ENCODE results near the gene ANO3. TPM values are rescaled to one million over a fixed set of nuclear protein-coding genes. Genes with fewer than 3 reads are reported as not detected.

Gene ANO3
- total RNA-seq, 1 donor: not detected

DNA sequence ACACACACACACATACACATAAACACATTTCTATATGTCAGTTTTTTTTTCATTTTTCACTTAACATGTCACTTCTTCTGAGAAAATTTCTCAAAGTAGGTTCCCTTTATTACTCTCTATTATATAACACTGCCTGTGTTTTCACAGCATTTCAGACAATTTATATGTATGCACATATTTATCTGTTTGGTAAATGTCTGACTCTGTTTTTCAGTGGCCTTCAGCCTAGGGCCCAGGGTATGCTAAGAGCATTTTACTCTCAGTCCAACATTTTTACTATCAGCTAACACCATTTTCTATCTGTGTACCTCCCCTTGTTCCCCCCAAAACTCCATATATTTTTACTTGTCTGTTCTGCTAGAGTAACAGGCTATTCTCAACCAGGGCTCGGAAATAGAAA is 92.3 kb downstream of the ANO3 start:
- Histone ChIP-seq H3K4me1 (ENCODE audit: insufficient read depth, low read length) (no peaks in the 10 kb centered on the region), H3K9me3 (ENCODE audit: low read depth, low read length) (no peaks in the 10 kb centered on the region), H3K4me3 (ENCODE audit: low read length) (no peak overlapping the region), H3K27me3 (ENCODE audit: insufficient read depth, low read length) (no peaks in the 10 kb centered on the region)

DNA sequence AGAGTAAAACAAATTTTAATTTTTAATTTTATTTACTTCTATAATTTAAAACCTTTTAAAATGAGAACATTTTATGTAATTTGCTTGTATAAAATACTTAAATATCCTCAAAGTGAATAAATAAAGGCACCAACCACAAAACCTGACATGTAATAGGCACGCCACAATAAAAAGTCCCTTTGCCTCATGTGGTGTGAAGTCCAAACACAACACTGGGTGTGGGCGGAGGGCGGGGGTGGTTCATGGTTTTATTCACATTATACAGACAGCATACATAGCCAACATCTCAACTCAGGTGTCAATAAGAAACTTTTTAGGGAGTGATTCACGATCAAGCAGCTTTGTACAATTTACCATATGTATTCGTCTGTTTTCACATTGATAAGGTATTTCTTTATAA is 107.9 kb downstream of the ANO3 start:
- no peak overlapping the region for H3K4me3 ChIP-seq (ENCODE audit: low read length)
- H3K9me3 ChIP-seq (ENCODE audit: low read depth, low read length): no peaks in the 10 kb centered on the region
- H3K27me3 ChIP-seq (ENCODE audit: insufficient read depth, low read length): no peaks in the 10 kb centered on the region
- H3K4me1 ChIP-seq (ENCODE audit: insufficient read depth, low read length): no peaks in the 10 kb centered on the region

DNA sequence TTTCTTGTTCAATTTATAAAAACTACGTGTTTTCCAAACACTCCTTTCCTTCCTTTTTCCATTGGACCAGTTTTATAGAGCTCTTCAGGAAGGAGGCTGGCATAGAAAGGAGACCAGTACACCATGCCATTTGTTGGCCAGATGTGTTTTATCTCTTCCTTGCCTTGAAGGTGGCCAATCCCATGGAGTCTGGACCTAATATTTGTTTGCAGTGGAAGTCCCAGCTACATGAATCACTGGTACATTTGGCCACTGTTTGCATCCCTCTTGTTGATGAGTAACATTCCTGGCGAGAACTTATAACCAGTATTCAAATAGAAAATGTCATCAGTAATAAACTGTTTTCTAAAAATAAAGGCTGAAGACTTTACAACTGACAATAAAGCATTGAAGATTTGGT is 110.2 kb downstream of the ANO3 start:
- H3K27me3 ChIP-seq (ENCODE audit: insufficient read depth, low read length): no peaks in the 10 kb centered on the region
- H3K4me1 ChIP-seq (ENCODE audit: insufficient read depth, low read length): no peaks in the 10 kb centered on the region
- H3K9me3 ChIP-seq (ENCODE audit: low read depth, low read length): no peaks in the 10 kb centered on the region
- no peak overlapping the region for H3K4me3 ChIP-seq (ENCODE audit: low read length)

DNA sequence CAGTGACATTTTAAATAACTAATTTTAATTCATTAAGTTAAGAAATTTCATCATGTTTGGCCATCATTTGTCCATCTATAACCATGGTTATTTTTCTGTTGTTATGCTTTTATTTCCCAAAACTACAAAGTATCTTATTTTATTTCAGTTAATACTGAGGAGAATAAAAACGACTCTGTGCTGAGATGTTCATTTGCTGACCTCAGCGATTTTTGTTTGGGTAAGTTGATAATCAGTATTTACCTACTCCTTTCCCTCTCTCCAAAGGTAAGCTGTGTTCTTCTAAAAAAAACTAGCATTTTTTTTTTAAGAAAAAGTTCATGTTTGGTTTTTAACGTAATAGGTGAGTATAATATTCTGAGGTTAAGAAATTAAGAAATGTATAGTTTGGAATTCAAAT is 111.7 kb downstream of the ANO3 start:
- H3K4me1 ChIP-seq (ENCODE audit: insufficient read depth, low read length): no peaks in the 10 kb centered on the region
- no peaks in the 10 kb centered on the region for H3K27me3 ChIP-seq (ENCODE audit: insufficient read depth, low read length)
- H3K9me3 ChIP-seq (ENCODE audit: low read depth, low read length): no peaks in the 10 kb centered on the region
- H3K4me3 ChIP-seq (ENCODE audit: low read length): no peak overlapping the region

DNA sequence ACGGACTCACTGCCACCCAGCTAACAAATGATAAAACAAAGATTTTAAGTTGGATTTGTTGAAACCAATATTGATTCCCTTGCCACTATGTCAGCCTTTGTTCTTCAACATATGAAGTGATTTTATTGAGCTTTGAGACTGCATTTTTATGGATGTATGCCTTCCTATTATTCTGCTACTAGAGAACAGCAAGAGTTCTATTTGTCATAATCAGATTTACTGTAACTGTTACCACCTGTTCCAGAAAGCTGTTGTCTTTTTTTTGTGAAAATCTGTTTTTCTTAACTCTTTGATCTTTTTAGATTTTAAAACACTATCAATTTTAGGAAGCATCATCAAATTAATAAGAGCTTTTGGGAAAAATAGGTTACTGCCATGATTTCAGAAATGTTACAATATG is 125.7 kb downstream of the ANO3 start:
- no peak overlapping the region for H3K4me3 ChIP-seq (ENCODE audit: low read length)
- no peaks in the 10 kb centered on the region for H3K9me3 ChIP-seq (ENCODE audit: low read depth, low read length)
- H3K4me1 ChIP-seq (ENCODE audit: insufficient read depth, low read length): no peaks in the 10 kb centered on the region
- H3K27me3 ChIP-seq (ENCODE audit: insufficient read depth, low read length): no peaks in the 10 kb centered on the region

DNA sequence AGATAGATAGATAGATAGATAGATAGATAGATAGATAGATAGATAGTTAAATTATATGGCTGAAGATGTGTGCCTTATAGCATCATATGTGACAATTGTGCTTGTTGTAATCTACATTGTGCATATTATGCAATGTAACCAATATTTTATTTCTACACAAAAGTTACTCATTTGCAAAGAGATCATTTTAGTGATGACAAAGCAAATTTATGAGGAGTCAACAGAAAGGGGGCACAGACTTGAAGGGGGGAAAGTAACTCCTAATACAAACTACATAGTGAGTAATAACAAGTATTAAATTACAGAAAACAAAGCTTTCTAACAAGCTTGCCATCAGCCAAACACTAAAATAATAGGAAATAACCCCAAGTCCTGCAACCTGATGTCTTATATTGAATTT is 133.3 kb downstream of the ANO3 start:
- no peaks in the 10 kb centered on the region for H3K27me3 ChIP-seq (ENCODE audit: insufficient read depth, low read length)
- no peaks in the 10 kb centered on the region for H3K9me3 ChIP-seq (ENCODE audit: low read depth, low read length)
- H3K4me1 ChIP-seq (ENCODE audit: insufficient read depth, low read length): no peaks in the 10 kb centered on the region
- H3K4me3 ChIP-seq (ENCODE audit: low read length): no peak overlapping the region

DNA sequence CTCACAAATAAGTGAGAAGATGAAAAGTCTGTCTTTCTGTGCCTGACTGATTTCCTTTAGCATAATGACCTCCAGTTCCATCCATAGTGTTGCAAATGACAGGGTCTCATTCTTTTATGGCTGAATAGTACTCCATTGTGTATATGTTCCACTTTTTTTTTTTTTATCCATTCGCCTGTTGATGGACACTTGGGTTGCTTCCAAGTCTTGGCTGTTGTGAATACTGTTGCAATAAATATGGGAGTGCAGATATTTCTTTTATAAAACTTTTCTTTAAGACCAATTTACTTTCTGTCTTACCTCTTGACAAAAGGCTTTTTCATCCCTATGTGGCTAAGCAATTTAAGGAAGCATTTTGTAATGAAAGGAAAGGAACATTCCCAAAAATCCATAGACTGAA is 135.6 kb downstream of the ANO3 start:
- no peaks in the 10 kb centered on the region for H3K27me3 ChIP-seq (ENCODE audit: insufficient read depth, low read length)
- no peaks in the 10 kb centered on the region for H3K4me1 ChIP-seq (ENCODE audit: insufficient read depth, low read length)
- no peak overlapping the region for H3K4me3 ChIP-seq (ENCODE audit: low read length)
- no peaks in the 10 kb centered on the region for H3K9me3 ChIP-seq (ENCODE audit: low read depth, low read length)

DNA sequence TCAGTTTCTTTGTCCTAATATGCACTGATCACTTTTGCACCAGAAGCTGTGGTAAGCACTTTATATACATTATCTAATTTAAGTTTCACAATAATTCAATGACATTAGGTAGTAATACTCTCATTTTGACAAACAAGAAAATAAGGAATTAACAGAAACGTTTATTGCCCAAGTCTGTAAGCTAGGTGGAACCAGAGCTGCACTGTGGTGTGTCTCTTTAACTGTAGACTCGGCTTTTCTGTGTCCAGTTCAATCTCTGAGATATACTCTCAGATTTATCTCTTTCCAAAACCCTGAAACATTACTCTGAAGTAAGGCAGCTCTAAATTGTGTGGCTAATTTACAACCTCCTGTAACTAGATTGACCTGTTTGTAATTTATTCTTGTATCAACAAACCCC is 139.1 kb downstream of the ANO3 start:
- Histone ChIP-seq H3K9me3 (ENCODE audit: low read depth, low read length) (no peaks in the 10 kb centered on the region), H3K4me3 (ENCODE audit: low read length) (no peak overlapping the region), H3K27me3 (ENCODE audit: insufficient read depth, low read length) (no peaks in the 10 kb centered on the region), H3K4me1 (ENCODE audit: insufficient read depth, low read length) (no peaks in the 10 kb centered on the region)

DNA sequence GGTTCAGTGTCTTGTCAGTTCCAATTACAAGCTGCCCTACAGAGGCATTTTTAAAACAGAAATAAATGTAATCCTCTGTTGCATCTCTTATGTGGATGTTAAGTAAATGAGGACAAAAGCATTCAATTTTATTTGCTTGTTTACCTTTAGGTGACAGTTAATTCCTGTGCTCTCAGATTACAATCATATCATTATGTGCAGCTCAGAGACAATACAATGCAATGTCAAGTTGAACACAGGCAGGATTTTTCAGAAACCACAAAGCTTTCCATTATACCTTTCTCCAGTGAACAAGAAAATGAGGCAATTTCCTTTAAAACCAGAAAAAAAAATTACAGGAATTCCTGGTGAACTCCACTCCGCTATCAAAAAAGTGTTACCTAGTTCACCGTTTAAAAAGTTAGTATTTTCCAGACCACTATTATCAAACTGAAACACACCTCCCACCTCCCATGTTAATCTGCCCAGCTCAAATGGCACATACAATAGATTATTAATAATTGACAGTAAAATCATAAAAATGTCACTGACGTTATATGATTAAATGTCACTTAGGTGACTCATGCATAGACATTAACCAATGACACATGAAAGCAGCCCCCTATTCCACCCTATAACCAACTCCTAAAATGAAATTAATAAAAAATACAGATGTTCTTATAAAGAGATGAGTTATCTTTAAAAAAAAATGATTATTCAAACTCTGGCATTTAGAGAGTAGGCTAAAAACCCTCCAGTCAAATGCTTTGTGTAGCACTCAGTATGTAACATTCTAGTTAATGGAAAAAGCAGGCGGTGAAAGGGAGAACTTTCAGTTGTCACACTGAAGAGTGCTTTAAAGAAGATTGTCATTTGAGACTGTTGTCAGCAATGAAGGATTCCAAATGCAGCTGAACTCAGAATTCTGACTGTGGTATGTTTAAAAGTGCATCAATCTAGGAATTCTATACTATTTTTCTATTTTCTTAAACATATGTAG is 141.6 kb downstream of the ANO3 start:
- Histone ChIP-seq H3K4me1 (ENCODE audit: insufficient read depth, low read length) (no peaks in the 10 kb centered on the region), H3K27me3 (ENCODE audit: insufficient read depth, low read length) (no peaks in the 10 kb centered on the region), H3K4me3 (ENCODE audit: low read length) (no peak overlapping the region)

DNA sequence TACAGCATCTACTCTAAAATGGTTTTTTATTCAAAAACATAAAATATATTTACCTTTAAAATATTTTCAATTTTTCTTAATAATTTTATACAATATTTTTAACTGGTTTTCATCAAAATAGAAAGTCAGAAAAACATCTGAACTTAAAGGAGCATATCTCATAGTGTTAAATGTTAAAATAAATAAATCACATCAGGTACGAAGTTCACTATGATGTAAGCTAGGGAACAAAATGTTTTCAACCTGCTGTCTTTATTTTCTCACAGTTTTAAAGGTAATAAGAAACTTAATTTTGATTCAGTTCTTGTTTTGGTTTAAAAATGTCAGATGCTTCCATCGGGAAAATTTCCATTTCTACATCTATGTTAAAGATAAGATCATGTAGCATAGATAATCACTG is 142.5 kb downstream of the ANO3 start:
- H3K4me3 ChIP-seq (ENCODE audit: low read length): no peak overlapping the region

More for the DNA sequence above, 141.6 kb downstream of the ANO3 start:
- no peaks in the 10 kb centered on the region for H3K9me3 ChIP-seq (ENCODE audit: low read depth, low read length)

DNA sequence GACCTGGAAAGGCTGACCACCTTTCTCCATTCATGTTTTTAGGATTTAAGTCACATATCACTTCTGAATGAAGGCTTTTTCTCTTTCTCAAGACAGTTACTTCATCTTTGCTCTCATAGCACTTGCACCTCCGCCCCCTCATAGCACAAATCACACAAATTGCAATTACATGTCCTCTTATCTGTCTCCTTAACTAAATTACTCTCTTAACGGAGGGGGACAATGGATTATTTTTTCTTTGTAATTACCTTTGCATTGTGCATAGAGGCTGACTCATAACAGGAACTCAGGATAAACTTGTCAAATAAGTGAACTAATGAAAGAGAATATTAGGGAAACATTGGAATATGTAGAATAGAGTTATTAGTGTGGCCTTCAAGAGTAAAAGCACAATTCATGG is 145.5 kb downstream of the ANO3 start:
- Histone ChIP-seq H3K4me1 (ENCODE audit: insufficient read depth, low read length) (no peaks in the 10 kb centered on the region), H3K9me3 (ENCODE audit: low read depth, low read length) (no peaks in the 10 kb centered on the region), H3K4me3 (ENCODE audit: low read length) (no peak overlapping the region), H3K27me3 (ENCODE audit: insufficient read depth, low read length) (no peaks in the 10 kb centered on the region)

More for the DNA sequence above, 142.5 kb downstream of the ANO3 start:
- no peaks in the 10 kb centered on the region for H3K4me1 ChIP-seq (ENCODE audit: insufficient read depth, low read length)
- no peaks in the 10 kb centered on the region for H3K9me3 ChIP-seq (ENCODE audit: low read depth, low read length)
- H3K27me3 ChIP-seq (ENCODE audit: insufficient read depth, low read length): no peaks in the 10 kb centered on the region

DNA sequence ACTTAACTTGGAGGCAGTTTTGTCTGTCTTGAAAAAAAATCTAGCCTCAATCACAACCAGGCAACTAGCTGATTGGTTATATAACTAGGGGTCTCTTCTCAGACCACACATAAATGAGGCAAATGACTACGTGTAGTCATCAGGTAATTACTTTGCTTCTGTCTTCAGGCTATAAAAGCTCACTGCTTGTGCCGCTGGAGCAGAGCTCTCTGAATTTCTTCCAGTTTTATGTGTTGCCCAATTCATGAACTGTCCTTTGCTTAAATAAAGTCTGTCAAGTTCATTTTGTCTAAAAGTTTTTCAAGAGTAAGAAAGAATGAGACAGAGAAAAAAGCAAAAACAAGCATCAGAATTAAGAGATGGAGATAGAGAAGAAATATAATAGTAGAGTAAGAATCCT is 146.8 kb downstream of the ANO3 start:
- Histone ChIP-seq H3K9me3 (ENCODE audit: low read depth, low read length) (no peaks in the 10 kb centered on the region), H3K27me3 (ENCODE audit: insufficient read depth, low read length) (no peaks in the 10 kb centered on the region), H3K4me1 (ENCODE audit: insufficient read depth, low read length) (no peaks in the 10 kb centered on the region)

DNA sequence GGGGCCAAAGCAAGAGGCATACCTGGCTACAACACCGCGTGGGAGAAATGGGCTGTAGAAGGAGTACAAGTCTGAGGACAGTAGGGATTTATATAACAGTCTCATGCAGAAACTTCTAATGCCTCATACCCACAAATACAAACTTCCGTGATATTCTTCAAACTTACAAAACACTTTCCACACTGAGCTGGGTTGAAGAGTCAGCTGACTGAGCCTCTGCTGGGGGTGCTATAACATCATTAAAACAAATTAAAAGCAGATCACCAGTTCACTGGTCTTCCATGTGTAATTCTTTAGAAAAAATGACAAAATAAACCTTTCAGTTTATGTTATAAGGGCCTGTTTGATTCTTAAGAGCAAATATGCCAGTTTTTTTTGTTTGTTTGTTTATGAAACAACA is 148.1 kb downstream of the ANO3 start:
- no peak overlapping the region for H3K4me3 ChIP-seq (ENCODE audit: low read length)
- no peaks in the 10 kb centered on the region for H3K9me3 ChIP-seq (ENCODE audit: low read depth, low read length)
- H3K27me3 ChIP-seq (ENCODE audit: insufficient read depth, low read length): no peaks in the 10 kb centered on the region
- H3K4me1 ChIP-seq (ENCODE audit: insufficient read depth, low read length): no peaks in the 10 kb centered on the region

More for the DNA sequence above, 146.8 kb downstream of the ANO3 start:
- no peak overlapping the region for H3K4me3 ChIP-seq (ENCODE audit: low read length)

DNA sequence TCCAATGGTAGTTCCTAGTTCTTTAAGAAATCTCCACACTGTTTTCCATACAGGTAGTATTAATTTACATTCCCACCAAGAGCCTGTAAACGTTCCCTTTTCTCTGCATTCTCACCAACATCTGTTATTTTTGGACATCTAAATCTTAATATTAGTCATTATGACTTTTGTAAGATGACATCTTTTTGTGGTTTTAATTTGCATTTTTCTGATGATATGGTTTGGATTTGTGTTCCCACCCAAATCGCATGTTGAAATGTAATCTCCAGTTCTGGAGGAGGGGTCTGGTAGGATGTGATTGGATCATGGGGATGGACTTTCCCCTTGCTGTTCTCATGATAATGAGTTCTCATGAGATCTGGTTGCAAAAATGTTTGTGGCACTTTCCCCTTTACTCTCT is 151.2 kb downstream of the ANO3 start:
- H3K4me1 ChIP-seq (ENCODE audit: insufficient read depth, low read length): no peaks in the 10 kb centered on the region
- no peaks in the 10 kb centered on the region for H3K9me3 ChIP-seq (ENCODE audit: low read depth, low read length)
- no peaks in the 10 kb centered on the region for H3K27me3 ChIP-seq (ENCODE audit: insufficient read depth, low read length)
- H3K4me3 ChIP-seq (ENCODE audit: low read length): no peak overlapping the region

DNA sequence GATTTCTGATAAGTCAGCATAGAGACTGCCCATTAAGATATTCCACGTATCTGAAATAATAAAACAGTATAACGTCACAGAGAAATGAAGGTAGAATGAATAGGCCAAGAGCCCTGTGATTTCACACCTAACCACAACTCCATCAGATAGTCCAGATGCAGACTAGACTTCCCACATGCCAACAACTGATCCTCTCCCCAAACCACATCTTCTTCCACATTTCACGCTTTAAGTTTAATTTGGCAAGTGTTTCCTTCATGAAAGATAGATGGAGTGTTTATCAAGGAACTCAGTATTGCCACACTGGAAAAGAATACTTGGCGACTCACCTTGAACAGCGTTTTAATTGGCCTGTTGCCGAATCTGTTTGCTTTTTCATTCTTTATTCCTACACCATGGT is 158.6 kb downstream of the ANO3 start:
- Histone ChIP-seq H3K4me1 (ENCODE audit: insufficient read depth, low read length) (no peaks in the 10 kb centered on the region), H3K27me3 (ENCODE audit: insufficient read depth, low read length) (no peaks in the 10 kb centered on the region), H3K9me3 (ENCODE audit: low read depth, low read length) (no peaks in the 10 kb centered on the region), H3K4me3 (ENCODE audit: low read length) (no peak overlapping the region)

DNA sequence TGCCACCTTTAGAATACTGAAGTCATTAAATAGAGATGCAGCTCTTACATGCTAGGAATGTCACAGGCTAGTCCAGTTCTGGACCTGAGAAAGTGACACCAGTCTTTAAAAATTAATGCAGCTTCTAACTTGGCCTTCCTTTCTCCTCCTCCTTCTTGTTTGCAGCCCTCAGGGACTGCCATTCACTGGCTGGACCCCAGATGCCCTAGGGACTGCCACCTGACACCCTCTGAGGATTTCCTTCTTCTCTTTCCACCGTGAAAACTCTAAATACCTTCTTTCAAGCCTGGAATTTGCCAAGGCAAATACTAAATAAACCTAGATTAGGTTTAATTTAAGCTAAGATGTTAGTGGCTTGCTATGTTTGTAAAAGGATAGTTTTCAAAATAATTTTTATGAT is 161.7 kb downstream of the ANO3 start:
- H3K4me3 ChIP-seq (ENCODE audit: low read length): no peak overlapping the region
- H3K4me1 ChIP-seq (ENCODE audit: insufficient read depth, low read length): no peaks in the 10 kb centered on the region
- H3K27me3 ChIP-seq (ENCODE audit: insufficient read depth, low read length): no peaks in the 10 kb centered on the region
- H3K9me3 ChIP-seq (ENCODE audit: low read depth, low read length): no peaks in the 10 kb centered on the region

Measured in mononuclear cell (primary cell).